ENCODE measurements around the gene PEX19. TPM values are rescaled to one million over a fixed set of nuclear protein-coding genes. Genes with fewer than 3 reads are reported as not detected.

PEX19 gene
- total and polyA plus RNA-seq, 10 of the 15 experiments (the other 5 are each of a cell fraction or from before 2014, with no cell fraction given): 27.1 to 58.1 (median 39.6) TPM

GRCh38 chr1:160256396-160257046, 28.4 kb downstream of the PEX19 start:
- no TSS peak for BruUV-seq (replicated peaks)
- H3K9ac ChIP-seq (ENCODE audit: control insufficient read depth, insufficient read depth, low read length): no peak overlapping the region
- H3K4me1 ChIP-seq (ENCODE audit: control insufficient read depth, insufficient read depth, low read length): no peaks in the 10 kb centered on the region
- H3K4me2 ChIP-seq (ENCODE audit: control insufficient read depth, insufficient read depth): no peak overlapping the region
- H3K27ac ChIP-seq (ENCODE audit: control insufficient read depth, insufficient read depth): no peak overlapping the region
- ATAC-seq (no peak), FAIRE-seq (no peak), DNase-seq (ENCODE audit: low read depth, low spot score) (no peak)
- H4K20me1 ChIP-seq (ENCODE audit: control insufficient read depth, insufficient read depth): no peaks in the 10 kb centered on the region
- CTCF ChIA-PET: interaction anchor here (0.6 to 10.6 kb wide), 11 partner anchors 13 to 156 kb away, joined by 3 to 273 read pairs (median 3); partner anchors contain the start of gene CASQ1
- H3K27me3 ChIP-seq (replicated peaks in 1 of 2; ENCODE audit: control insufficient read depth in 2 of 2, insufficient read depth in 2 of 2, low read length in 1 of 2): no peaks in the 10 kb centered on the region
- H2AFZ ChIP-seq (ENCODE audit: control insufficient read depth, low read depth, low read length): no peak overlapping the region
- H3K4me3 ChIP-seq: no peak overlapping the region
- H3K36me3 ChIP-seq (ENCODE audit: control insufficient read depth in 2 of 2, insufficient read depth in 2 of 2, low read length in 1 of 2): no peaks in the 10 kb centered on the region
- intact Hi-C loops (cut with micrococcal nuclease; ENCODE audit: unreplicated experiment) (no loop called here), in situ Hi-C loops (cut with MboI) (no loop called here)
- no peaks in the 10 kb centered on the region for H3K9me3 ChIP-seq (replicated peaks; ENCODE audit: control insufficient read depth, insufficient read depth, low read length)
- SMC1A ChIA-PET (ENCODE audit: uncharacterized antibody, unreplicated experiment): interaction anchor here (0.9 to 9.5 kb wide), 9 partner anchors 13 to 171 kb away, joined by 3 to 98 read pairs (median 5); partner anchors contain the start of gene PEX19
- RAD21 ChIA-PET (ENCODE audit: unreplicated experiment): interaction anchor here (0.6 to 5.0 kb wide), 5 partner anchors 35 to 160 kb away, joined by 3 to 30 read pairs (median 3); no protein-coding TSS in a partner anchor
- POLR2A ChIA-PET: interaction anchor here (0.6 kb wide), 1 partner anchor 11 kb away, joined by 3 read pairs; no protein-coding TSS in a partner anchor
- H3K79me2 ChIP-seq (ENCODE audit: control insufficient read depth, insufficient read depth, low read length): peaks cover 33% of the 10 kb centered on the region
- 57% methylated on average over 3 of the region's 3 CpGs for WGBS (ENCODE audit: insufficient coverage, insufficient replicate concordance, low lambda C conversion rate, missing lambda C conversion rate)
- no peak for TF ChIP-seq ZZZ3 (IDR thresholded peaks at IDR 0.05; ENCODE audit: control insufficient read depth, insufficient read length, low read depth)
- TF ChIP-seq LARP7 (IDR thresholded peaks at IDR 0.05): no peak
- TF ChIP-seq ATF3 (IDR thresholded peaks at IDR 0.05; ENCODE audit: borderline replicate concordance, extremely low read depth, low read depth, low read length): no peak
- TF ChIP-seq KDM1A (IDR thresholded peaks at IDR 0.05; ENCODE audit: borderline replicate concordance): no peak
- TF ChIP-seq GATAD2B (conservative IDR thresholded peaks at IDR 0.05; ENCODE audit: low read depth): no peak
- no peak for TF ChIP-seq ESRRA (IDR thresholded peaks at IDR 0.05; ENCODE audit: low read length)
- TF ChIP-seq NBN (IDR thresholded peaks at IDR 0.05): no peak
- TF ChIP-seq SRF (IDR thresholded peaks at IDR 0.05; ENCODE audit: low read depth in 2 of 2, low read length in 2 of 2): no peak
- no peak for TF ChIP-seq IRF4 (IDR thresholded peaks at IDR 0.05; ENCODE audit: low read depth, low read length)
- TF ChIP-seq ETV6 (conservative IDR thresholded peaks at IDR 0.05 in 1 of 2, IDR thresholded peaks at IDR 0.05 in 1 of 2; ENCODE audit: borderline replicate concordance in 1 of 2, low read depth in 1 of 2): no peak
- no peak for TF ChIP-seq MAX (IDR thresholded peaks at IDR 0.05; ENCODE audit: low read depth, low read length)
- no peak for TF ChIP-seq SKIL (IDR thresholded peaks at IDR 0.05; ENCODE audit: low read depth, poor library complexity, severe bottlenecking)
- TF ChIP-seq MEF2A (IDR thresholded peaks at IDR 0.05; ENCODE audit: insufficient read depth, low read depth, low read length): no peak
- TF ChIP-seq ZNF687 (IDR thresholded peaks at IDR 0.05): no peak
